Endodermal cell (in vitro differentiated cells): ENCODE measurements around the gene MAP3K20. TPM values are rescaled to one million over a fixed set of nuclear protein-coding genes. Genes with fewer than 3 reads are reported as not detected.

Source experiments
- DNase-seq: peaks from one replicate; pipeline ENCODE4 v3.0.0-alpha.2; 2017
- H3K27ac ChIP-seq: 2 replicates; pipeline ENCODE4 v1.5.1; 2013; ENCODE audit warnings: mild to moderate bottlenecking, low read depth, low read length, moderate library complexity
- H3K27me3 ChIP-seq: 2 replicates; pipeline ENCODE4 v1.6.1; 2013; ENCODE audit warnings: mild to moderate bottlenecking, low read length, moderate library complexity; ENCODE audit not compliant: insufficient read depth, control insufficient read depth, poor library complexity, severe bottlenecking
- H3K36me3 ChIP-seq: 2 replicates; pipeline ENCODE4 v1.7.0; 2013; ENCODE audit warnings: mild to moderate bottlenecking, low read length, moderate library complexity; ENCODE audit not compliant: control insufficient read depth, insufficient read depth
- H3K4me1 ChIP-seq: one replicate; pipeline ENCODE4 v1.7.0; 2013; ENCODE audit warnings: low read length; ENCODE audit not compliant: control insufficient read depth, insufficient read depth
- H3K4me3 ChIP-seq: 2 replicates; pipeline ENCODE4 v1.5.1; 2013; ENCODE audit warnings: mild to moderate bottlenecking, low read length, moderate library complexity
- H3K9ac ChIP-seq: 2 replicates; pipeline ENCODE4 v1.6.1; 2013; ENCODE audit warnings: mild to moderate bottlenecking, low read length, moderate library complexity; ENCODE audit not compliant: poor library complexity, severe bottlenecking; ENCODE audit errors: extremely low read depth
- H3K9me3 ChIP-seq: 2 replicates; pipeline ENCODE4 v1.6.1; 2013; ENCODE audit warnings: mild to moderate bottlenecking, low read length, moderate library complexity; ENCODE audit not compliant: control insufficient read depth
- H3K27ac Mint-ChIP-seq: 2 replicates; pipeline ENCODE4 v1.8.0; 2020; ENCODE audit warnings: mixed read lengths
- H3K27me3 Mint-ChIP-seq: 2 replicates; pipeline ENCODE4 v1.8.0; 2021; ENCODE audit warnings: mild to moderate bottlenecking, mixed read lengths; ENCODE audit not compliant: insufficient read depth
- H3K36me3 Mint-ChIP-seq: 2 replicates; pipeline ENCODE4 v1.8.0; 2020; ENCODE audit warnings: low read depth, mixed read lengths
- H3K4me1 Mint-ChIP-seq: 2 replicates; pipeline ENCODE4 v1.8.0; 2020; ENCODE audit warnings: mixed read lengths
- H3K4me3 Mint-ChIP-seq: 2 replicates; pipeline ENCODE4 v1.8.0; 2020; ENCODE audit warnings: mild to moderate bottlenecking, moderate library complexity, mixed read lengths
- H3K9me3 Mint-ChIP-seq: 2 replicates; pipeline ENCODE4 v1.8.0; 2020; ENCODE audit warnings: mild to moderate bottlenecking, mixed read lengths
- WGBS, 2 experiments: methylation state at CpG; one replicate each; pipeline versions ENCODE4 v1.1.5 to v1.1.7; 2013; ENCODE audit warnings: missing lambda C conversion rate in 2 of 2, mixed read lengths in 1 of 2; ENCODE audit not compliant: insufficient coverage in 1 of 2, insufficient read length in 1 of 2; 5-methylcytosine and 5-hydroxymethylcytosine counted together
- total RNA-seq, 2 donors: library from RNA; stranded (reverse); fragmentation: NEBNext Ultra II Directional in 1 of 2; extraction: Animal tissue kit (Norgen Biotek cat#: 25700) in 1 of 2; gene quantifications; 2 replicates in 1 of 2; 3 replicates in 1 of 2; pipeline ENCODE4 v1.2.1, GENCODE V29; 2021
- TF ChIP-seq, protein P1 (sequence below): fragments of 200-600 bp; sonication (generic); conservative IDR thresholded peaks from 2 replicates; pipeline ENCODE4 v1.5.0; 2021; ENCODE audit warnings: antibody characterized with exemption, mild to moderate bottlenecking

Gene MAP3K20
- total RNA-seq, 2 donors from 2014 or later: 29.4 to 29.9 TPM

DNA sequence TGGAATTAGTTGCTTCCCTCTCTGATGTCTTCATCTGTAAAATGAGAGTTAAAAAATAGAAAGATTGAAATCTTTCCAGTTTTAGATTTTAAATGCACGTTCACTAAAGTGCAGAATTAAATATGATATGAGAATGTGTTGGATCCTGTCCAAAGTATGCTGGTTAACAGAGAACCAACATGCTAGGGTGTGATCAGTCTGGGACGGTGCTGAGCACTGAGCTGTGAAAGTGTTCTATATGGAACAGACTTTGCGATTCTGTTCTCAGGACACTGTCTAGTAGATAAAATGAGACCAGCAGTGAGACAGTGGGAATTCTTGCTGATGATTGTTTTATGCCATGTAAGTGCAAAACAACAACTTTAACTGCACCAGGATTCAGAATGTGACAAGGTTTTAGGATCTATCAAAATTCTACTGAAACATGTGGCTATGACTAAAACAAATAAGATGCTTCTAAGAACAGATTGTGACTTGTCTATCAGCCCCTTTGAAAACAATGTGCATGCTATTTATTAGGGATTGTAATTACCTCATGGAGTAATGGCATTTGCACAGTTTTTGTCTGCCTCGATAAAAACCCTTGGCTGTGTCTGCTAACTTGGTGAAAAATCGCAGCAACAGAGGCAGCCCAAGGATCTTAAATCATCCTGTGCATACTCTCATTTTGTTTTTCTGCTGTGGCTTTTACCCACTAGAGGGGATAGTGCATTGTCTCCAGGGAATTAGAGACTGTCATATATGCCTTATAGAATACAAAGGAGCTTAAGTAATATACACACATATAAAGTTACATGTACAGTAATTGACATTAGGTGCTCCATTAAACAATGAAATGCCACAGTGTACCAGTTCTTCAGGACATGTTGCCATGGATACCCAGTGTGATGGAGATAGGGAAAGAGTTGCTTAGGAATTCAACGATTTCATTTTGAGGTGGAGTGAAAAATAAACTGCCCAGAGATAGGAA is 55.1 kb downstream of the MAP3K20 start:
- H3K9me3 ChIP-seq: no peaks in the 10 kb centered on the region
- H3K4me3 ChIP-seq: no peak overlapping the region
- no peak overlapping the region for H3K27ac ChIP-seq
- no peak overlapping the region for H3K9ac ChIP-seq
- DNase-seq: no peak
- H3K4me3 Mint-ChIP-seq: no peak overlapping the region
- H3K27me3 ChIP-seq: no peaks in the 10 kb centered on the region
- peaks cover 10% of the 10 kb centered on the region for H3K36me3 Mint-ChIP-seq
- H3K27ac Mint-ChIP-seq: no peak overlapping the region
- WGBS, 2 experiments: 81 to 93% methylated on average over 5 to 6 of the region's 6 CpGs
- no peaks in the 10 kb centered on the region for H3K36me3 ChIP-seq
- H3K4me1 Mint-ChIP-seq: peaks cover 17% of the 10 kb centered on the region
- peaks cover 3% of the 10 kb centered on the region for H3K9me3 Mint-ChIP-seq
- H3K27me3 Mint-ChIP-seq: no peaks in the 10 kb centered on the region
- no peaks in the 10 kb centered on the region for H3K4me1 ChIP-seq
- TF ChIP-seq, protein P1, sequence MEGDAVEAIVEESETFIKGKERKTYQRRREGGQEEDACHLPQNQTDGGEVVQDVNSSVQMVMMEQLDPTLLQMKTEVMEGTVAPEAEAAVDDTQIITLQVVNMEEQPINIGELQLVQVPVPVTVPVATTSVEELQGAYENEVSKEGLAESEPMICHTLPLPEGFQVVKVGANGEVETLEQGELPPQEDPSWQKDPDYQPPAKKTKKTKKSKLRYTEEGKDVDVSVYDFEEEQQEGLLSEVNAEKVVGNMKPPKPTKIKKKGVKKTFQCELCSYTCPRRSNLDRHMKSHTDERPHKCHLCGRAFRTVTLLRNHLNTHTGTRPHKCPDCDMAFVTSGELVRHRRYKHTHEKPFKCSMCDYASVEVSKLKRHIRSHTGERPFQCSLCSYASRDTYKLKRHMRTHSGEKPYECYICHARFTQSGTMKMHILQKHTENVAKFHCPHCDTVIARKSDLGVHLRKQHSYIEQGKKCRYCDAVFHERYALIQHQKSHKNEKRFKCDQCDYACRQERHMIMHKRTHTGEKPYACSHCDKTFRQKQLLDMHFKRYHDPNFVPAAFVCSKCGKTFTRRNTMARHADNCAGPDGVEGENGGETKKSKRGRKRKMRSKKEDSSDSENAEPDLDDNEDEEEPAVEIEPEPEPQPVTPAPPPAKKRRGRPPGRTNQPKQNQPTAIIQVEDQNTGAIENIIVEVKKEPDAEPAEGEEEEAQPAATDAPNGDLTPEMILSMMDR: no peak

DNA sequence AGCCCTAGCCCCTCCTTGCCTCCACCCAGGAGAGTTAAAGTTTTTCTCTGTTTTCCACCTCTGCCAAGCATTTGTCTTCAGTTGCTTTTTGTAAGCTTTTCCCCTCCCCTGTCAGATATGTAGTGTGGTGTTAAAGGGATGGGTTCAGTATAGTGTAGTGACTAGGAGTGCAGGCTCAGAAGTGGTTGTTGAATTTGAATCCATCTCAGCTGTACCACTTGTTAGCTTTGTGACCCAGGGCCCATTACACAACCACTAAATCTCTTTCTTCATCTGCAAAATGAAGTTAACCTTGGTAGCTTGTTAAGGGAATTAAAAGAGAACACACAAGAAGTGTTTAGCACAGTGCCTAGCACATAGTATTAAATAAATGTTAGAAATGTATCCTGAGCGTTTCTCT is 56.9 kb downstream of the MAP3K20 start:
- peaks cover 27% of the 10 kb centered on the region for H3K4me1 Mint-ChIP-seq
- H3K9me3 ChIP-seq: no peaks in the 10 kb centered on the region
- H3K9ac ChIP-seq: no peak overlapping the region
- H3K27me3 ChIP-seq: no peaks in the 10 kb centered on the region
- H3K36me3 Mint-ChIP-seq: peaks cover 10% of the 10 kb centered on the region
- DNase-seq: no peak
- no peak overlapping the region for H3K4me3 ChIP-seq
- TF ChIP-seq, protein P1: no peak
- H3K27me3 Mint-ChIP-seq: no peaks in the 10 kb centered on the region
- H3K9me3 Mint-ChIP-seq: peaks cover 3% of the 10 kb centered on the region
- H3K27ac Mint-ChIP-seq: peak overlapping the region; percentile 23
- 88% methylated on average over 1 of the region's 1 CpG; no CpG with 5 or more reads in 1 of the 2 experiments for WGBS, 2 experiments
- no peaks in the 10 kb centered on the region for H3K4me1 ChIP-seq
- H3K36me3 ChIP-seq: no peaks in the 10 kb centered on the region
- H3K27ac ChIP-seq: no peak overlapping the region
- no peak overlapping the region for H3K4me3 Mint-ChIP-seq

DNA sequence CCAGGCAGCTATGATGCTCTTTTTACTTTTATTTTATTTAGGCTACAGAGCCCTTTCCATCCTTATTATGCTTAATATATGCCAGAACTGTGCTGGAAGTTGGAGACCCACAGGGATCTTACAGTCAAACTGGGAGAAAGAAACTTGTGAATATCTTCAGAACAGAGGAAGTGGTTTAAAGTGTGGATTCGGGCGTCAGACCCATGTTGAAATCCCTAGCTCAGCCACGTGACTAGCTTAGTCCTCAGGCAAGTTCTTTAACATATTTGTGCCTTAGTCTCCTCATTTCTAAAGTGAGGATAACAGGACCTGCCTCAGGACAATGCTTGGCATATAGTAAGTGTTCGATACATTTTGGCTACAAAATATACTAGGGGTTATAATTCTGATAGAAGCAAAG is 59.1 kb downstream of the MAP3K20 start:
- H3K36me3 Mint-ChIP-seq: peaks cover 7% of the 10 kb centered on the region
- TF ChIP-seq, protein P1: no peak
- no peaks in the 10 kb centered on the region for H3K27me3 Mint-ChIP-seq
- H3K27me3 ChIP-seq: no peaks in the 10 kb centered on the region
- H3K4me3 ChIP-seq: no peak overlapping the region
- no peaks in the 10 kb centered on the region for H3K4me1 ChIP-seq
- H3K36me3 ChIP-seq: no peaks in the 10 kb centered on the region
- no peaks in the 10 kb centered on the region for H3K9me3 ChIP-seq
- H3K4me1 Mint-ChIP-seq: peaks cover 27% of the 10 kb centered on the region
- DNase-seq: no peak
- no peak overlapping the region for H3K4me3 Mint-ChIP-seq
- no peak overlapping the region for H3K27ac Mint-ChIP-seq
- no peak overlapping the region for H3K9ac ChIP-seq
- WGBS, 2 experiments: 73 to 83% methylated on average over 4 of the region's 4 CpGs
- H3K27ac ChIP-seq: no peak overlapping the region
- H3K9me3 Mint-ChIP-seq: peaks cover 3% of the 10 kb centered on the region
